Small intestine (tissue), 7 donors: ENCODE data around the gene TRMT5. TPM values are rescaled to one million over a fixed set of nuclear protein-coding genes. Genes with fewer than 3 reads are reported as not detected.

Experiments
- DNase-seq, 2 donors: peaks; one replicate each; pipeline versions ENCODE4 v3.0.0 to v3.0.0-alpha.2; 2013
- FAIRE-seq: peaks from 2 replicates; lab custom pipeline; 2012; peaks lifted over from hg19 to GRCh38; lab: Jason Lieb, UNC
- H3K27ac ChIP-seq, 3 donors: one replicate each; pipeline ENCODE4 v1.5.1; 2013; ENCODE audit warnings: low read length in 2 of 3, mild to moderate bottlenecking in 2 of 3, control low read depth in 1 of 3, inconsistent platforms in 1 of 3, low read depth in 1 of 3, moderate library complexity in 1 of 3
- H3K27me3 ChIP-seq, 3 donors: one replicate each; pipeline ENCODE4 v1.6.1; 2013; ENCODE audit warnings: low read length in 3 of 3, inconsistent platforms in 1 of 3; ENCODE audit not compliant: control insufficient read depth in 3 of 3, insufficient read depth in 3 of 3
- H3K36me3 ChIP-seq, 3 donors: one replicate each; pipeline ENCODE4 v1.6.1; 2013; ENCODE audit warnings: low read length in 3 of 3, inconsistent platforms in 1 of 3, low read depth in 1 of 3, mild to moderate bottlenecking in 1 of 3, moderate library complexity in 1 of 3; ENCODE audit not compliant: control insufficient read depth in 3 of 3, insufficient read depth in 2 of 3
- H3K4me1 ChIP-seq, 3 donors: one replicate each; pipeline ENCODE4 v1.6.1; 2013; ENCODE audit warnings: low read length in 2 of 3, inconsistent platforms in 1 of 3, low read depth in 1 of 3, mild to moderate bottlenecking in 1 of 3, moderate library complexity in 1 of 3; ENCODE audit not compliant: control insufficient read depth in 3 of 3, insufficient read depth in 2 of 3
- H3K4me3 ChIP-seq, 3 donors: one replicate each; pipeline ENCODE4 v1.5.1; 2013; ENCODE audit warnings: low read length in 3 of 3, control low read depth in 1 of 3, inconsistent platforms in 1 of 3, low read depth in 1 of 3, mild to moderate bottlenecking in 1 of 3, moderate library complexity in 1 of 3
- H3K9me3 ChIP-seq, 2 donors: one replicate each; pipeline ENCODE4 v1.6.1; 2013; ENCODE audit warnings: low read depth in 1 of 2, low read length in 1 of 2; ENCODE audit not compliant: control insufficient read depth in 2 of 2, insufficient read depth in 1 of 2
- WGBS, 3 donors: extraction: QIAGEN DNeasy Blood & Tissue Kit; methylation state at CpG; one replicate each; pipeline ENCODE4 v1.1.7; 2013; 5-methylcytosine and 5-hydroxymethylcytosine counted together
- polyA plus RNA-seq, 4 donors: library from polyadenylated mRNA; stranded (reverse) in 3 of 4; unstranded in 1 of 4; fragments of 200-250 nt in 3 of 4; fragments of 120-200 nt in 1 of 4; gene quantifications; one replicate each; pipeline versions ENCODE4 v1.2.1 to v1.2.3, GENCODE V29; 2013
- donor health status: healthy with polysubstance abuse.
- donor health status: control.
- donor health status: control.
- donor health status: Bipolar disorder and iron deficiency.
- donor health status: healthy.

The TRMT5 gene
- polyA plus RNA-seq, 4 donors = 2.4 to 12.3 (median 3.9) TPM

GRCh38 chr14:60933920-60934655 lies 46.8 kb downstream of the TRMT5 start:
- FAIRE-seq (no peak), DNase-seq (peak; percentile 70 to 79)
- no peak overlapping the region for H3K27ac ChIP-seq

DNA sequence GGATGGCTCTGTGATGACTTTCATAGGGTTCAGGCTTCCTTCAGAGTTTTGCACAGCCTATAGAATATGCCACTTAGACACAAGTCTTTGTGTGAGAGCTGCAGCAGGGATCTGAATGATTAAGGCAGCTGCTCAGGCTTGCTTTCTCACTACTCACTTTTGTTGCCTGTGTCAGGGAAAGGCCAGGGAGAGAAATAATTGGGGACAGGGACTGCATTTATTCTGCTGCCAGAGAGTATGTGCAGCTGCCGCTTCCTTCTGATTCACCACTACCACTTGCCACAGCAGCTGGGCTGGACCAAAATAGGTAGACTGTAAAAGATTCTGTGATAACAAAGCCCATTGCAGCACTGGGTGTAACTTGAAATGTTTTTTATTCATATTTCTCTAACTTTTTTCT lies 49.7 kb downstream of the TRMT5 start:
- Histone ChIP-seq H3K4me3 (no peak overlapping the region), H3K27ac (no peak overlapping the region), H3K36me3 (peaks cover 0 to 7% (median 0%) of the 10 kb centered on the region in 3 donors), H3K9me3 (peaks cover 0 to 2% of the 10 kb centered on the region in 2 donors), H3K27me3 (no peaks in the 10 kb centered on the region), H3K4me1 (no peaks in the 10 kb centered on the region)
- DNase-seq (no peak), FAIRE-seq (no peak)
- 84 to 93% (median 88%) methylated on average over 1 of the region's 1 CpG for WGBS, 3 donors

More at GRCh38 chr14:60933920-60934655, 46.8 kb downstream of the TRMT5 start:
- H3K4me3 ChIP-seq = no peak overlapping the region
- peaks cover 0 to 4% (median 0%) of the 10 kb centered on the region in 3 donors for H3K36me3 ChIP-seq
- H3K27me3 ChIP-seq = no peaks in the 10 kb centered on the region
- no peaks in the 10 kb centered on the region for H3K4me1 ChIP-seq
- peaks cover 0 to 2% of the 10 kb centered on the region in 2 donors for H3K9me3 ChIP-seq
- 40 to 70% (median 51%) methylated on average over 8 of the region's 8 CpGs for WGBS, 3 donors

DNA sequence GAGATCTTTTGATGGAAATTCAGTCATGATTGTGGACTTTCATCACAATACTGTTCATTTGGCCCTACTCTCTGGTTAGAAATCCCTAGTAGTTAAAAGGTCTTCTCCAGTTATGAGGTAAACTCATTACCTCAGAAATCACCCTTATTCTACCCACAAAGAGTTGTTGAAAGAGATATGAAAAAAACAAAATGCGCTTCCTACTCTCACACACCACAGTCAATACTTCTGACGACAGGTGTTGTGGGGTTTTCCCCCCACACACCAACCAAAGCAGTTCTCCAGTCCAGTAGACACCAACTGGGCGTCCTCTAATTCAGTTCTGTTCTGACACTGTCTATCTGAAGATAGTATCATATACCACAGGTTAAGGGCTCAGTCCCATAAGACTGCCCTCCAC lies 54.9 kb downstream of the TRMT5 start:
- H3K27ac ChIP-seq = no peak overlapping the region
- WGBS, 3 donors = 79 to 93% (median 92%) methylated on average over 3 of the region's 3 CpGs
- H3K36me3 ChIP-seq = peaks cover 0 to 3% (median 0%) of the 10 kb centered on the region in 3 donors
- H3K4me1 ChIP-seq = no peaks in the 10 kb centered on the region
- H3K4me3 ChIP-seq = no peak overlapping the region
- H3K9me3 ChIP-seq = no peaks in the 10 kb centered on the region
- no peaks in the 10 kb centered on the region for H3K27me3 ChIP-seq
- DNase-seq = no peak
- no peak for FAIRE-seq

DNA sequence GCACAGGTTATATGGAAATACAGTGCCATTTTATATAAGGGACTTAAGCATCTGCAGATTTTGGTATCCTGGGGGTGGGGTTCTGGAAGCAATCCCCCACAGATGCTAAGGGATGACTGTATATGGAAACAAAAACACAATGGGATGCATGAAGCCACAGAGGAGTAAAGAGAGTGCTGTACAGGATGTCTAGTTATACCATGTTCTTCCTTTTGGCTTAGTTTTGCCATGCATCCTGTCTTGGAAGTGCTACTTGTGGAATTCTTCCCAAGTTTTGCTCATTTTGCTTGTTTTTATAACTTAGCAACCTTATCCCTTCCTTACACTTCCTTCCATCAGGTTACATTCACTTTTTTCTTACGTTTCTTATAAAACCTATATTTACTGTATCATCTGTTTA lies 55.6 kb downstream of the TRMT5 start:
- no peaks in the 10 kb centered on the region for H3K4me1 ChIP-seq
- H3K36me3 ChIP-seq = peaks cover 0 to 3% (median 0%) of the 10 kb centered on the region in 3 donors
- H3K27ac ChIP-seq = no peak overlapping the region
- H3K27me3 ChIP-seq = no peaks in the 10 kb centered on the region
- 78 to 100% (median 94%) methylated on average over 1 of the region's 1 CpG for WGBS, 3 donors
- H3K4me3 ChIP-seq = no peak overlapping the region
- no peaks in the 10 kb centered on the region for H3K9me3 ChIP-seq
- DNase-seq (no peak), FAIRE-seq (peak; percentile 5)

- H3K27ac ChIP-seq = no peak overlapping the region
- FAIRE-seq = no peak
- no peak overlapping the region for H3K4me3 ChIP-seq
- DNase-seq = no peak
- no peaks in the 10 kb centered on the region for H3K4me1 ChIP-seq
- no peaks in the 10 kb centered on the region for H3K27me3 ChIP-seq
- peaks cover 0 to 12% (median 1%) of the 10 kb centered on the region in 3 donors for H3K36me3 ChIP-seq
- 92 to 97% (median 96%) methylated on average over 2 of the region's 2 CpGs for WGBS, 3 donors
- no peaks in the 10 kb centered on the region for H3K9me3 ChIP-seq
Observed at GRCh38 chr14:60922050-60922449, 58.8 kb downstream of the TRMT5 start.

Other genes starting within 250 kb of the TRMT5 start
- gene MNAT1, start 246.3 kb downstream of the TRMT5 start, polyA plus RNA-seq = 10 to 100 TPM in 3 of 4 donors, 1 to 10 TPM in 1; 9.5 to 28.7 (median 12.8) TPM
- 10 to 100 TPM in 1 of 4 donors, 1 to 10 TPM in 3; 2.2 to 20.8 (median 5.0) TPM for gene SLC38A6, start 166 bp upstream of the TRMT5 start, polyA plus RNA-seq